Measurements from ENCODE around the gene PIK3CB.

PIK3CB gene

GRCh38 chr3:138625707-138626365 lies 208.9 kb downstream of the PIK3CB start:
- H3K9ac ChIP-seq (ENCODE audit: low read length), result no peak overlapping the region
- H3K4me1 ChIP-seq (ENCODE audit: insufficient read depth, low read length, severe bottlenecking), result no peaks in the 10 kb centered on the region
- H3K9me2 ChIP-seq (ENCODE audit: low read depth, low read length), result no peaks in the 10 kb centered on the region
- H4K20me1 ChIP-seq (ENCODE audit: insufficient read depth, low read length), result no peaks in the 10 kb centered on the region
- TF ChIP-seq CTCF (IDR thresholded peaks at IDR 0.05; ENCODE audit: low read length) (no peak), EZH2 (IDR thresholded peaks at IDR 0.05; ENCODE audit: borderline replicate concordance, low read length) (no peak)
- H3K4me2 ChIP-seq (ENCODE audit: low read length), result no peak overlapping the region
- no peaks in the 10 kb centered on the region for H3F3A ChIP-seq (ENCODE audit: insufficient read depth, low read length)
- no peak overlapping the region for H2AFZ ChIP-seq (ENCODE audit: low read length)
- no peaks in the 10 kb centered on the region for H3K9me3 ChIP-seq (ENCODE audit: low read length)
- H3K79me2 ChIP-seq (ENCODE audit: insufficient read depth, low read length), result no peaks in the 10 kb centered on the region
- H3K36me3 ChIP-seq (ENCODE audit: insufficient read depth, low read length), result peaks cover 9% of the 10 kb centered on the region; the same call in 1 of the 2 replicates
- no peaks in the 10 kb centered on the region for H3K27me3 ChIP-seq (ENCODE audit: insufficient read depth, low read length)
- no peak overlapping the region for H3K4me3 ChIP-seq (ENCODE audit: low read depth, low read length, poor library complexity, severe bottlenecking)
- H3K27ac ChIP-seq (ENCODE audit: low read depth, low read length, poor library complexity, severe bottlenecking), result no peak overlapping the region

- Histone ChIP-seq H3K4me2 (ENCODE audit: low read length) (no peak overlapping the region), H3K4me3 (ENCODE audit: low read depth, low read length, poor library complexity, severe bottlenecking) (no peak overlapping the region), H3K9me3 (ENCODE audit: low read length) (no peaks in the 10 kb centered on the region), H3K36me3 (ENCODE audit: insufficient read depth, low read length) (peaks cover 9% of the 10 kb centered on the region; the same call in 1 of the 2 replicates), H3K27me3 (ENCODE audit: insufficient read depth, low read length) (no peaks in the 10 kb centered on the region), H3K4me1 (ENCODE audit: insufficient read depth, low read length, severe bottlenecking) (peaks cover 4% of the 10 kb centered on the region), H3K9me2 (ENCODE audit: low read depth, low read length) (no peaks in the 10 kb centered on the region), H3K9ac (ENCODE audit: low read length) (no peak overlapping the region), H3F3A (ENCODE audit: insufficient read depth, low read length) (no peaks in the 10 kb centered on the region), H3K79me2 (ENCODE audit: insufficient read depth, low read length) (peaks cover 1% of the 10 kb centered on the region; the same call in 1 of the 2 replicates), H2AFZ (ENCODE audit: low read length) (no peak overlapping the region), H4K20me1 (ENCODE audit: insufficient read depth, low read length) (no peaks in the 10 kb centered on the region), H3K27ac (ENCODE audit: low read depth, low read length, poor library complexity, severe bottlenecking) (no peak overlapping the region)
- no peak for TF ChIP-seq CTCF (IDR thresholded peaks at IDR 0.05; ENCODE audit: low read length)
- no peak for TF ChIP-seq EZH2 (IDR thresholded peaks at IDR 0.05; ENCODE audit: borderline replicate concordance, low read length)
Measured at GRCh38 chr3:138624518-138624917, 210.2 kb downstream of the PIK3CB start.

- no peaks in the 10 kb centered on the region for H3K27me3 ChIP-seq (ENCODE audit: insufficient read depth, low read length)
Measured at GRCh38 chr3:138620431-138620830, 214.3 kb downstream of the PIK3CB start.

More at GRCh38 chr3:138620431-138620830, 214.3 kb downstream of the PIK3CB start:
- Histone ChIP-seq H3F3A (ENCODE audit: insufficient read depth, low read length) (no peaks in the 10 kb centered on the region; the same call in 1 of the 2 replicates), H3K9me3 (ENCODE audit: low read length) (no peaks in the 10 kb centered on the region), H3K27ac (ENCODE audit: low read depth, low read length, poor library complexity, severe bottlenecking) (no peak overlapping the region), H2AFZ (ENCODE audit: low read length) (no peak overlapping the region), H3K4me2 (ENCODE audit: low read length) (no peak overlapping the region), H4K20me1 (ENCODE audit: insufficient read depth, low read length) (no peaks in the 10 kb centered on the region), H3K4me1 (ENCODE audit: insufficient read depth, low read length, severe bottlenecking) (peaks cover 22% of the 10 kb centered on the region), H3K79me2 (ENCODE audit: insufficient read depth, low read length) (peaks cover 10% of the 10 kb centered on the region; the same call in 1 of the 2 replicates), H3K9ac (ENCODE audit: low read length) (no peak overlapping the region), H3K9me2 (ENCODE audit: low read depth, low read length) (no peaks in the 10 kb centered on the region), H3K36me3 (ENCODE audit: insufficient read depth, low read length) (no peaks in the 10 kb centered on the region), H3K4me3 (ENCODE audit: low read depth, low read length, poor library complexity, severe bottlenecking) (no peak overlapping the region)
- TF ChIP-seq EZH2 (IDR thresholded peaks at IDR 0.05; ENCODE audit: borderline replicate concordance, low read length), result no peak
- TF ChIP-seq CTCF (IDR thresholded peaks at IDR 0.05; ENCODE audit: low read length), result no peak

Measured in OCI-LY1 (cell line).